Measurements from ENCODE around the gene PLCB4.

Gene PLCB4

DNA sequence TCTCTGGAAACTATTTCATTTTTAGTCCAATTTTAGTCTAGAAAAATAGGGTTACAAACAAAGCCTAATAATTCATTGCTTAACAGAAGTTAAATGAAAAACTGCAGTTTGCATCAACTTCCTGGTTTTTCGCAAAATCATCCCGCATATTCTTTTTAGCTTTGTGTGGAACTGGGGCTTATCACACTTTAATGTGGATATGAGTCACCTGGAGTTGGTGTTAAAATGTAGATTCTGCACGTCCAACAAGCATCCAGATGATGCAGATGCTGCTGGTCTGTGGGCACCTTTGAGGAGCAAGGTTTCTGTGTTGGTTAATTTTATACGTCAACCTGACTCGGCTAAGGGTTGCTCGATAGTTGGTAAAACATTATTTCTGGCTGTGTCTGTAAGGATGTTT is 126.1 kb downstream of the PLCB4 start:
- no peak for DNase-seq (ENCODE audit: low read depth)
- TF ChIP-seq, protein P1, sequence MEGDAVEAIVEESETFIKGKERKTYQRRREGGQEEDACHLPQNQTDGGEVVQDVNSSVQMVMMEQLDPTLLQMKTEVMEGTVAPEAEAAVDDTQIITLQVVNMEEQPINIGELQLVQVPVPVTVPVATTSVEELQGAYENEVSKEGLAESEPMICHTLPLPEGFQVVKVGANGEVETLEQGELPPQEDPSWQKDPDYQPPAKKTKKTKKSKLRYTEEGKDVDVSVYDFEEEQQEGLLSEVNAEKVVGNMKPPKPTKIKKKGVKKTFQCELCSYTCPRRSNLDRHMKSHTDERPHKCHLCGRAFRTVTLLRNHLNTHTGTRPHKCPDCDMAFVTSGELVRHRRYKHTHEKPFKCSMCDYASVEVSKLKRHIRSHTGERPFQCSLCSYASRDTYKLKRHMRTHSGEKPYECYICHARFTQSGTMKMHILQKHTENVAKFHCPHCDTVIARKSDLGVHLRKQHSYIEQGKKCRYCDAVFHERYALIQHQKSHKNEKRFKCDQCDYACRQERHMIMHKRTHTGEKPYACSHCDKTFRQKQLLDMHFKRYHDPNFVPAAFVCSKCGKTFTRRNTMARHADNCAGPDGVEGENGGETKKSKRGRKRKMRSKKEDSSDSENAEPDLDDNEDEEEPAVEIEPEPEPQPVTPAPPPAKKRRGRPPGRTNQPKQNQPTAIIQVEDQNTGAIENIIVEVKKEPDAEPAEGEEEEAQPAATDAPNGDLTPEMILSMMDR (IDR thresholded peaks at IDR 0.05; ENCODE audit: control insufficient read depth, extremely low read depth, insufficient read depth) = no peak
- H3K4me3 ChIP-seq (ENCODE audit: low read depth, low read length) = no peak overlapping the region

DNA sequence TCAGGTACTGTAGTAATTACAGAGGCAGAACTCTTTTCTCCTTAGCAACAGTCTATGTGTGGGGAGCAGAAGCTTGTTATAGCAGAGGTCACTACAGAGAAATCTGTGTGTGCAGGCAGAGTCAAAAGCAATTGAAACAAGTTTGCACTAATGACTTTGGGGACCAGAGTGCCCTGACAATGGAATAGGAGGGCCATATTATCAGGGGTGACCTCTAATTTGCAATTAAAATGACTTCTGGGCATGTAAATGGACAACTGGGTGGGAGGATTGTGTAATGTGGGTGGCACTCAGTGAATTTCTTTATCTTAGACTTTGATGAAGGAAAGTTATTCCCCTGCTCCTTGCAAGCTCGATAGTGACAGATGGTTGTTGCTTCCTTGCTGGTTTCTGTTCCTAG is 127.2 kb downstream of the PLCB4 start:
- no peak for DNase-seq (ENCODE audit: low read depth)
- no peak overlapping the region for H3K4me3 ChIP-seq (ENCODE audit: low read depth, low read length)
- TF ChIP-seq, protein P1 (IDR thresholded peaks at IDR 0.05; ENCODE audit: control insufficient read depth, extremely low read depth, insufficient read depth) = no peak

DNA sequence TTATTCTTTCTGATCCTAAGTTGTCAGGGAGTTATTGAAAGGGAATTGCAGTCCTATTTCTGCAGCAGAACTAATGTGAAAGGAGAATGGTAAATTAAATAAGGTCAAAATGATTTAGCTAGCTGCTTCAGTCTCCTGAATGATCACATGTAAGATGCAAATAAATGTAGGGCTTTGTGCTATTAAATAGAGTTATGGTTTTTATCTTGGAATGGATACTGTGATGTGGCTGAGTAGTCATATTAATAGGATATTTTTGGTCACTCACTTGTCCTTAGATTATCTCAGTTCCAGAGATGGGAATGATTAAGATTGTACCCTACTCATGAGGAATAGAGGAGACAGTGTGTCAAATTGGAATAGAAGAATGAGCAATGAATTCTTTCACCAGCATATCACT is 129.6 kb downstream of the PLCB4 start:
- H3K4me3 ChIP-seq (ENCODE audit: low read depth, low read length) = no peak overlapping the region
- no peak for DNase-seq (ENCODE audit: low read depth)
- TF ChIP-seq, protein P1 (IDR thresholded peaks at IDR 0.05; ENCODE audit: control insufficient read depth, extremely low read depth, insufficient read depth) = no peak

DNA sequence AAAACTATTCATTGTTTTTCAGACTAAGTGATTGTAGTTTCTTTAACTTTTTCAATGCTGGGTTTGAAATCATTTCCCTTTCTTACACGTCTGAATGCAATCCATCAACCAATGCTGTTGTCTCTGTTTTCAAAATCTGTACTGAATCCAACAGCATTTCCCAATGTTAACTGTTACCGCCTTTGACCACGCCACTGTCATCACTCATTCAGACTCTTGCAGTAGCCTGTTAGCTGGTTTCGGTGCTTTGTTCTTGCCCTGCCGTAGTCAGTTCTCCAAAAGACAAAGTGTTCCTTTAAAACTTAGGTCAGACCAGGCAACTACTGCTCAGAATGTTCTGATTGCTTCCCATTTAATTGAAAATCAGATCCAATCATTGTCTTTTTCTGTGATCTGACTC is 131.3 kb downstream of the PLCB4 start:
- TF ChIP-seq, protein P1 (IDR thresholded peaks at IDR 0.05; ENCODE audit: control insufficient read depth, extremely low read depth, insufficient read depth) = no peak
- no peak overlapping the region for H3K4me3 ChIP-seq (ENCODE audit: low read depth, low read length)
- DNase-seq (ENCODE audit: low read depth) = no peak

DNA sequence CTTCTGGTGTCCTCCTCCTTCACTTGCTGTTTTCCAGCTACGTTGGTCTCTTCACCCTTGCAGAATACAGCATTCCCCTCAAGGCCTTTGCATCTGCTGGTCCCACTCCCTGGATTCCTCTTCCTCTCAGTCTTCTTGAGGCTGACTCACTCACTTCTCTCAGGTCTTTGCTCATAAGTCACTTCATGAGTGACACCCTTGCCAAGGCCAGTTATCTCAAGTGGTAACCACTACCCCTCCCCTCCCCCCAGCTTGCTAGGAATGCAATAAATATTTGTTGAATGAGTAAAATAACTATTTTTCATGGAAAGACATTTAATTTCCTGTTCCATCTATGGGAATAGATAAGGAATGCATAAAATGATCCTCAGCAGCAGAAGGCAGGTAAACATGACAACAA is 131.7 kb downstream of the PLCB4 start:
- no peak overlapping the region for H3K4me3 ChIP-seq (ENCODE audit: low read depth, low read length)
- TF ChIP-seq, protein P1 (IDR thresholded peaks at IDR 0.05; ENCODE audit: control insufficient read depth, extremely low read depth, insufficient read depth) = no peak
- DNase-seq (ENCODE audit: low read depth) = no peak

DNA sequence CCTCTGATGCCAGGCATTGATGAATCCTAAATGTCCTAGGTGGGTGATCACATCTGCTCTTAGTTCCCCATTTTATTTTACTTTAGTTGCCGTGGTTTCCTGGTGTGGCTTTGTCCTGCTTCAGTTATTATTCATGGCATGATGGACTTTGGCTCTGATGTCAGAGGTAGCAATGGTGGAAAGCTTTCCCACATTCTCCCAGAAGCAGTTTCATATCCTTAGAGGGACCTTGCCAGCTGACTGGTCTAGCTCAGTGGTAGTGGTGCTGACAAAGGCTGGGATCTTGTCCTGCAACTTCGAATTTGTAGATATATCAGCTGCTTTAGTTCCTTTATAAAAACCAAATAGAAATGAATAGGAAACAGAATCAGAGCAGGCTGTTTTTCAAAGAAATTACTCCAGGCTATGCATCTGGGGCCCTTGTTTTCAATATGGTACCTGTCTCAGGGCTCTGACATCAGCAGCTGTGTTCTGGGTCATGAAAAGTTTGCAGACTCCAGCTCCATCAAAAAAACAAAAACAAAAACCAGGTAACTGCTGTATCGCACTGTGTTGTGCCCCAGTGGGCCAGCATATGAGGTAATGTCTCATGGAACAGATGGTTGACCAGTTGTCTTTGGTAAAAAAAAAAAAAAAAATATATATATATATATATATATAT is 133.7 kb downstream of the PLCB4 start:
- TF ChIP-seq, protein P1 (IDR thresholded peaks at IDR 0.05; ENCODE audit: control insufficient read depth, extremely low read depth, insufficient read depth) = no peak
- DNase-seq (ENCODE audit: low read depth) = no peak
- no peak overlapping the region for H3K4me3 ChIP-seq (ENCODE audit: low read depth, low read length)

DNA sequence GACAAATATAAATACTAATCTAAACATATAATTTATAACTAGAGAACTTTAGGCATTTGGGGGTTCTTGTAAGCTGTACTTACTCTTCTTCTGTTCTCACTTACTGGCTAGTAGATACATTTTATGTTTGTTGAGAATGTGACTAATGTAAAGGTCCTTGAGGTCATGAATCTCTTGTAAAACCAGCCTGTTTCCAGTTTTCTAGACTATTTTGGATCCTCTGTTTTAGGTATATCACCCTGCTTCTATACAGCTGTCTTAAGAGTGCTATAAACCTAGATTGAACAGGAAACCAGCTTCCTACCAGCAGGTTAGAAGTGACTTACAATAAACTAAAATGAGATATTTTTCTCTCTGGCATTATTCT is 134.2 kb downstream of the PLCB4 start:
- H3K4me3 ChIP-seq (ENCODE audit: low read depth, low read length) = no peak overlapping the region
- DNase-seq (ENCODE audit: low read depth) = no peak
- TF ChIP-seq, protein P1 (IDR thresholded peaks at IDR 0.05; ENCODE audit: control insufficient read depth, extremely low read depth, insufficient read depth) = no peak
